Astrocyte (in vitro differentiated cells and primary cell): ENCODE results near the gene DLST. TPM values are rescaled to one million over a fixed set of nuclear protein-coding genes. Genes with fewer than 3 reads are reported as not detected.

ENCODE experiments used
- DNase-seq: peaks from one replicate; pipeline ENCODE4 v3.0.0-alpha.2; 2010; ENCODE audit warnings: low read depth
- FAIRE-seq: peaks from 2 replicates; lab custom pipeline; 2011; peaks lifted over from hg19 to GRCh38; lab: Jason Lieb, UNC
- H2AFZ ChIP-seq: 2 replicates; pipeline ENCODE4 v1.6.0; 2012; ENCODE audit warnings: low read depth, low read length, inconsistent platforms
- H3K27ac ChIP-seq: 2 replicates; pipeline ENCODE4 v1.5.1; 2011; ENCODE audit warnings: low read depth, low read length, inconsistent platforms
- H3K27me3 ChIP-seq: 2 replicates; pipeline ENCODE4 v1.6.0; 2011; ENCODE audit warnings: low read length, inconsistent platforms; ENCODE audit not compliant: insufficient read depth
- H3K36me3 ChIP-seq: 2 replicates; pipeline ENCODE4 v1.5.1; 2011; ENCODE audit warnings: low read length, inconsistent platforms; ENCODE audit not compliant: insufficient read depth
- H3K4me1 ChIP-seq: 2 replicates; pipeline ENCODE4 v1.5.1; 2011; ENCODE audit warnings: low read length, inconsistent platforms; ENCODE audit not compliant: insufficient read depth
- H3K4me2 ChIP-seq: 2 replicates; pipeline ENCODE4 v1.6.0; 2012; ENCODE audit warnings: low read length, inconsistent platforms
- H3K4me3 ChIP-seq: 2 replicates; pipeline ENCODE4 v1.5.1; 2011; ENCODE audit warnings: low read depth, mild to moderate bottlenecking, low read length, inconsistent platforms; ENCODE audit not compliant: insufficient read depth
- H3K79me2 ChIP-seq: 2 replicates; pipeline ENCODE4 v1.6.0; 2012; ENCODE audit warnings: mild to moderate bottlenecking, low read length, inconsistent platforms; ENCODE audit not compliant: insufficient read depth
- H3K9ac ChIP-seq: 2 replicates; pipeline ENCODE4 v1.6.0; 2012; ENCODE audit warnings: mild to moderate bottlenecking, low read length, inconsistent platforms
- H3K9me3 ChIP-seq: 2 replicates; pipeline ENCODE4 v1.5.1; 2012; ENCODE audit warnings: low read depth, mild to moderate bottlenecking, low read length, inconsistent platforms; ENCODE audit not compliant: insufficient read depth
- H4K20me1 ChIP-seq: 2 replicates; pipeline ENCODE4 v1.6.0; 2012; ENCODE audit warnings: low read length, inconsistent platforms; ENCODE audit not compliant: insufficient read depth
- H3K27ac Mint-ChIP-seq: one replicate; pipeline ENCODE4 v1.8.0; 2021; ENCODE audit warnings: mild to moderate bottlenecking, mixed read lengths; ENCODE audit not compliant: unreplicated experiment
- H3K27me3 Mint-ChIP-seq: one replicate; pipeline ENCODE4 v1.8.0; 2021; ENCODE audit warnings: low read depth, mixed read lengths; ENCODE audit not compliant: unreplicated experiment
- H3K36me3 Mint-ChIP-seq: one replicate; pipeline ENCODE4 v1.8.0; 2021; ENCODE audit warnings: low read depth, mixed read lengths; ENCODE audit not compliant: unreplicated experiment
- H3K4me1 Mint-ChIP-seq: one replicate; pipeline ENCODE4 v1.8.0; 2021; ENCODE audit warnings: low read depth, mixed read lengths; ENCODE audit not compliant: unreplicated experiment
- H3K4me3 Mint-ChIP-seq: one replicate; pipeline ENCODE4 v1.8.0; 2021; ENCODE audit warnings: mild to moderate bottlenecking, moderate library complexity, mixed read lengths; ENCODE audit not compliant: unreplicated experiment
- H3K9me3 Mint-ChIP-seq: one replicate; pipeline ENCODE4 v1.8.0; 2021; ENCODE audit warnings: mild to moderate bottlenecking, mixed read lengths; ENCODE audit not compliant: unreplicated experiment
- EZH2 ChIP-seq: IDR thresholded peaks from 2 replicates; pipeline ENCODE4 v1.6.1; 2012; ENCODE audit warnings: mild to moderate bottlenecking, low read length, inconsistent platforms; ENCODE audit not compliant: insufficient read depth
- total RNA-seq: library from RNA; stranded (reverse); gene quantifications from 2 replicates; pipeline ENCODE4 v1.2.1, GENCODE V29; 2021
- TF ChIP-seq, protein P1 (sequence below): IDR thresholded peaks from 2 replicates; pipeline ENCODE4 v1.5.1; 2011; ENCODE audit warnings: low read depth, mild to moderate bottlenecking, inconsistent platforms, low read length, moderate library complexity; ENCODE audit not compliant: insufficient read depth

The DLST gene
- total RNA-seq, 1 donor from 2014 or later = 90.6 TPM

DNA sequence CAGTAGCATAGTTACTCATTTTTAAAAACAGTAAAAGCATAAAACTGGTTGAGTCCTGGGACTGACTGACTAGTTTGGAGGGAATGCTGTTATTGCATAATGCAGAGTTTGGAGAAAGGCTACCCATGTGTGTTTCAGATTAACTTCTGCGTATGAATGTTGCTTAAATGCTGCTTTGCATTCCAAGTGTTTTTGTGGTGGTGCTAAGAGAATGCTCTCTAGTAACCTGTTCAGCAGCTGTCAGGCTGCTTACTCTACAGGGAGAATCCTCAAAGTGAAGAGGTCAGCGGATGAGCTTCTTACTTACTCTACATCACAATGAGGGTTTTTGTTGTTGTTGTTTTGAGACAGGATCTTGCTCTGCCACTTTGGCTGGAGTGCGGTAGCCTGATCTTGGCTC, 4.3 kb downstream of the DLST start:
- peaks cover 77% of the 10 kb centered on the region for H4K20me1 ChIP-seq
- Mint-ChIP-seq H3K4me1 (peaks cover 44% of the 10 kb centered on the region), H3K27me3 (no peaks in the 10 kb centered on the region), H3K4me3 (no peak overlapping the region), H3K36me3 (peaks cover 4% of the 10 kb centered on the region), H3K27ac (no peak overlapping the region), H3K9me3 (peaks cover 2% of the 10 kb centered on the region)
- H3K9ac ChIP-seq = peak overlapping the region; percentile 6
- DNase-seq (peak; percentile 93), FAIRE-seq (no peak)
- no peaks in the 10 kb centered on the region for H3K27me3 ChIP-seq
- peaks cover 22% of the 10 kb centered on the region for H3K4me1 ChIP-seq
- H3K4me3 ChIP-seq = no peak overlapping the region
- H3K4me2 ChIP-seq = peak overlapping the region; percentile 37
- H3K36me3 ChIP-seq = peaks cover 20% of the 10 kb centered on the region
- H3K27ac ChIP-seq = no peak overlapping the region
- peaks cover 79% of the 10 kb centered on the region for H3K79me2 ChIP-seq
- TF ChIP-seq, protein P1, sequence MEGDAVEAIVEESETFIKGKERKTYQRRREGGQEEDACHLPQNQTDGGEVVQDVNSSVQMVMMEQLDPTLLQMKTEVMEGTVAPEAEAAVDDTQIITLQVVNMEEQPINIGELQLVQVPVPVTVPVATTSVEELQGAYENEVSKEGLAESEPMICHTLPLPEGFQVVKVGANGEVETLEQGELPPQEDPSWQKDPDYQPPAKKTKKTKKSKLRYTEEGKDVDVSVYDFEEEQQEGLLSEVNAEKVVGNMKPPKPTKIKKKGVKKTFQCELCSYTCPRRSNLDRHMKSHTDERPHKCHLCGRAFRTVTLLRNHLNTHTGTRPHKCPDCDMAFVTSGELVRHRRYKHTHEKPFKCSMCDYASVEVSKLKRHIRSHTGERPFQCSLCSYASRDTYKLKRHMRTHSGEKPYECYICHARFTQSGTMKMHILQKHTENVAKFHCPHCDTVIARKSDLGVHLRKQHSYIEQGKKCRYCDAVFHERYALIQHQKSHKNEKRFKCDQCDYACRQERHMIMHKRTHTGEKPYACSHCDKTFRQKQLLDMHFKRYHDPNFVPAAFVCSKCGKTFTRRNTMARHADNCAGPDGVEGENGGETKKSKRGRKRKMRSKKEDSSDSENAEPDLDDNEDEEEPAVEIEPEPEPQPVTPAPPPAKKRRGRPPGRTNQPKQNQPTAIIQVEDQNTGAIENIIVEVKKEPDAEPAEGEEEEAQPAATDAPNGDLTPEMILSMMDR = no peak
- no peak for TF ChIP-seq EZH2
- H3K9me3 ChIP-seq = no peaks in the 10 kb centered on the region
- H2AFZ ChIP-seq = no peak overlapping the region

DNA sequence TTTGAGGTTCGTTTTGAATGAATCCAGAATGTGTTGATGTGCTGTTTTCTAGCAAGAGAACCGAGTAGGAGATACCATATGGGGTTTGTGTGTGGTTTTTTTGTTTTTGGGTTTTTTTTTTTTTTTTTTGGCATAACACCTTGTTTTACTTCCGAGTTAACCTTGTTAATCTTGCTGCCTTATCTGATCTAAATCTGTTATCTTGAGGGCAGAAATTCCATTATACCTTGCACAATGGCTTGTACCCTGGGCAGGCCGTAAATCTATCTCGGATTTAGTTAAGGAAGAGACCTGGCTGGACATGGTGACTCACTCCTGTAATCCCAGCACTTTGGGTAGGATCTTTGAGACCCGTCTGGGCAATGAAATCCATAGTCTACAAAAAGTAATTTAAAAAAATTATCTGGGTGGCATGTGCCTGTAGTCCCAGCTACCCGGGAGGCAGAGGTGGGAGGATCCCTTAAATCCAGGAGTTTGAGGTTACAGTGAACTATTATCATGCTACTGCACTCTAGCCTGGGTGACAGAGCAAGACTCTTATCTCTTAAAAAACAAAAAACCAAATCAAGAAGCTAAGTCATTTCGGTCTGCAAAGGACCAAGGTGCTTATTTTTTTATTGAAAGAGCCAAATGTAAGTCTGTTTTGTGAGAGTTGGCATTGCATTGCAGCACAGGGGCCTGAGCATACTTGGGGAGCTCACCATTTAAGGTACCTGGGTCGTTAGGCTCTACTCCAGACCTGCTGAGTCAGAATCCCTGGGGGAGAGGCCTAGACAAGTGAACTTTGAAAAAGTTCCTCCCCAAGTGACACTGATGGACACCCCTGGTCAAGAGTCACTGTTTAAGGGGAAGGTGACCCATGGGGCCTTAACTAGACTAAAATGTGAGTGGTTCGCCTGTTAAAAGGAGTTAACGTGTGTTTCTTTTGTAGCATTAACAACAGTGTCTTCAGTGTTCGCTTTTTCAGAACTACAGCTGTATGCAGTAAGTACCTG, 6.7 kb downstream of the DLST start:
- H3K9ac ChIP-seq = no peak overlapping the region
- H3K4me3 ChIP-seq = no peak overlapping the region
- Mint-ChIP-seq H3K4me1 (peaks cover 40% of the 10 kb centered on the region), H3K36me3 (peaks cover 13% of the 10 kb centered on the region), H3K27me3 (no peaks in the 10 kb centered on the region), H3K4me3 (no peak overlapping the region), H3K9me3 (no peaks in the 10 kb centered on the region), H3K27ac (no peak overlapping the region)
- TF ChIP-seq, protein P1 = no peak
- no peak for TF ChIP-seq EZH2
- no peak for FAIRE-seq
- H2AFZ ChIP-seq = no peak overlapping the region
- H3K4me2 ChIP-seq = peak overlapping the region; percentile 14
- H3K27me3 ChIP-seq = no peaks in the 10 kb centered on the region
- peaks cover 86% of the 10 kb centered on the region for H4K20me1 ChIP-seq
- DNase-seq = peak; percentile 31
- H3K79me2 ChIP-seq = peaks cover 62% of the 10 kb centered on the region
- peaks cover 31% of the 10 kb centered on the region for H3K4me1 ChIP-seq
- H3K36me3 ChIP-seq = peaks cover 40% of the 10 kb centered on the region
- no peaks in the 10 kb centered on the region for H3K9me3 ChIP-seq
- no peak overlapping the region for H3K27ac ChIP-seq
